Measurements from ENCODE around the gene ATF5.
"Not testable (repeated sequence)": the region's sequence is repeated elsewhere in the genome, so short reads cannot be mapped to it uniquely, and the experiment has no call there.

Gene ATF5

DNA sequence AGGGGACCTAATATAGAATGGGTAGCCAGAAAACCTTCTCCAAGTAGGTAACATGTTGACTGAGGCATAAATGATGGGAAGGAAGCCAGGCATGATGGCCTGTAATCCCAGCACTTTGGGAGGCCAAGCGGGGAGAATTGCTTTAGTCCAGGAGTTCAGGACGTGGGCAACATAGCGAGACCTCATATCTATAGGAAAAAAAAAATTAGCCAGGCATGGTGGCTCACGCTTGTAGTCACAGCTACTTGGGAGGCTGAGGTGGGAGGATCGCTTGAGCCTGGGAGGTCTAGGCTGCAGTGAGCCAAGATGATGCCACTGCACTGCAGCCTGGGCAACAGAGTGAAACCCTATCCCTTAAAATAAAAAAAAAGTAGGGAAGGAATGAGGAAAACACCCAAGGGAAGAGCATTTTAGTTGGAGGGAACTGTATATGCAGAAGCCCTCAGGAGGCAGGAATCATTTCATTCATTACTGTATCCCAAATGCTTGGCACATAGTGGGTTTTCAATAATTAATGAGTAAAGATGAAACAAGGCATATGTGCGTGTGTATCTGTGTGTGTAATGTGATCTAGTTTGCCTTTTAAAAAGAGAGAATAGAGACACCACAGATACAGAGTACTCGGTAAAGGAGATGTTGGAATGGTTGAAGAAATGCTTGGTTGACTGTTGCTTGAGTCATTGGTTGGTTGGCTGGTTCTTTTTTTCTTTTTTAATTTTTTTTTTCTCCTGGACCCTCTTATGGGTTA, 2.5 kb downstream of the ATF5 start:
- H3K4me1 Mint-ChIP-seq = peaks cover 63% of the 10 kb centered on the region
- H3K4me3 Mint-ChIP-seq = peak overlapping the region; percentile 58
- DNase-seq (ENCODE audit: low spot score in 2 of 2) (no peak), ATAC-seq (replicated peaks; ENCODE audit: extremely low read depth, poor library complexity, severe bottlenecking) (no peak)
- H3K27ac Mint-ChIP-seq (ENCODE audit: low read depth) = no peak overlapping the region
- H3K27me3 Mint-ChIP-seq = no peaks in the 10 kb centered on the region
- peaks cover 37% of the 10 kb centered on the region for H3K36me3 Mint-ChIP-seq (ENCODE audit: insufficient read depth)
- no peaks in the 10 kb centered on the region for H3K9me3 Mint-ChIP-seq

DNA sequence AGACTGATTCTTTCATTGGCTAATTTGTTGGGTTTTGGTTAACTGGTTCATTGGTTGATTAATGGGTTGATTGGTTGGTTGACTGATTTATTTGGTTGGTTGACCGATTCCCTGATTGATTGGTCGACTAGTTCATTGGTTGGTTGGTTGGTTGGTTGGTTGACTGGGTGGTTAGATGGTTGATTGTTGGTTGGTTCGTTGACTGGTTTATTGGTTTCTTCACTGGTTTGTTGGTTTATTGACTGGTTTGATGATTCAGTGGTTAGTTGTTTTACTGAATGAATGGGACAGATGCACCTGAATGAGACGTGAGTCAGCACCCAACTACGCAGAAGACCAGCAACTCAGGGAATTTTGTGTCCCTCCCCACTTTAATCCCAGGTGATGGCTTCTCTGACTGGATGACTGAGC, 3.0 kb downstream of the ATF5 start:
- H3K36me3 Mint-ChIP-seq (ENCODE audit: insufficient read depth) = peaks cover 35% of the 10 kb centered on the region
- no peaks in the 10 kb centered on the region for H3K9me3 Mint-ChIP-seq
- no peak for DNase-seq (ENCODE audit: low spot score in 2 of 2)
- H3K4me1 Mint-ChIP-seq = peaks cover 63% of the 10 kb centered on the region
- peak overlapping the region; percentile 58 for H3K4me3 Mint-ChIP-seq
- ATAC-seq (replicated peaks; ENCODE audit: extremely low read depth, poor library complexity, severe bottlenecking) = no peak
- H3K27me3 Mint-ChIP-seq = no peaks in the 10 kb centered on the region
- H3K27ac Mint-ChIP-seq (ENCODE audit: low read depth) = no peak overlapping the region

DNA sequence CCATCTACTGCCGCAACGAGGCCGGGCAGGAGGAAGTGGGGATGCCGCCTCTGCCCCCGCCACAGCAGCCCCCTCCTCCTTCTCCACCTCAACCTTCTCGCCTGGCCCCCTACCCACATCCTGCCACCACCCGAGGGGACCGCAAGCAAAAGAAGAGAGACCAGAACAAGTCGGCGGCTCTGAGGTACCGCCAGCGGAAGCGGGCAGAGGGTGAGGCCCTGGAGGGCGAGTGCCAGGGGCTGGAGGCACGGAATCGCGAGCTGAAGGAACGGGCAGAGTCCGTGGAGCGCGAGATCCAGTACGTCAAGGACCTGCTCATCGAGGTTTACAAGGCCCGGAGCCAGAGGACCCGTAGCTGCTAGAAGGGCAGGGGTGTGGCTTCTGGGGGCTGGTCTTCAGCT, 3.7 kb downstream of the ATF5 start:
- ATAC-seq (replicated peaks; ENCODE audit: extremely low read depth, poor library complexity, severe bottlenecking) = peak; percentile 3
- DNase-seq (ENCODE audit: low spot score in 2 of 2) = peak; percentile 31 to 37
- Mint-ChIP-seq H3K9me3 (no peaks in the 10 kb centered on the region), H3K4me3 (peak overlapping the region; percentile 58), H3K27me3 (no peaks in the 10 kb centered on the region), H3K4me1 (peaks cover 58% of the 10 kb centered on the region), H3K27ac (ENCODE audit: low read depth) (peak overlapping the region; percentile 53), H3K36me3 (ENCODE audit: insufficient read depth) (peaks cover 31% of the 10 kb centered on the region)

DNA sequence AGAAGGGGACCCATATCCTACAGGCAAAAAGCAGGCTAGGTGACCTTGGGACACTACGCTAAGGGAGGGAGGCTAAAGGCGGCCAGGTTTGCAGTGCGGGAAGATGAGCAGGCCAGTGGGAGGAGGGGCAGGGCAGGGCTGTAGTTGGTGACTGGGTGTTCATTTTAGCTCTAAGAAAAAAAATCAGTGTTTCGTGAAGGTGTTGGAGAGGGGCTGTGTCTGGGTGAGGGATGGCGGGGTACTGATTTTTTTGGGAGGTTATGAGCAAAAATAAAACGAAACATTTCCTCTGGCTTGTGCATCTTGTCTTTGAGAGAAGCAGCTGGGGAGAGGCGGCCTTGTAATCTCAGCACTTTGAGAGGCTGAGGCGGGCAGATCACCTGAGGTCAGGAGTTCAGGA, 4.6 kb downstream of the ATF5 start:
- peaks cover 48% of the 10 kb centered on the region for H3K4me1 Mint-ChIP-seq
- H3K36me3 Mint-ChIP-seq (ENCODE audit: insufficient read depth) = peaks cover 22% of the 10 kb centered on the region
- H3K4me3 Mint-ChIP-seq = peak overlapping the region; percentile 58
- no peaks in the 10 kb centered on the region for H3K27me3 Mint-ChIP-seq
- DNase-seq (ENCODE audit: low spot score in 2 of 2) (no peak), ATAC-seq (replicated peaks; ENCODE audit: extremely low read depth, poor library complexity, severe bottlenecking) (no peak)
- H3K27ac Mint-ChIP-seq (ENCODE audit: low read depth) = no peak overlapping the region
- no peaks in the 10 kb centered on the region for H3K9me3 Mint-ChIP-seq

DNA sequence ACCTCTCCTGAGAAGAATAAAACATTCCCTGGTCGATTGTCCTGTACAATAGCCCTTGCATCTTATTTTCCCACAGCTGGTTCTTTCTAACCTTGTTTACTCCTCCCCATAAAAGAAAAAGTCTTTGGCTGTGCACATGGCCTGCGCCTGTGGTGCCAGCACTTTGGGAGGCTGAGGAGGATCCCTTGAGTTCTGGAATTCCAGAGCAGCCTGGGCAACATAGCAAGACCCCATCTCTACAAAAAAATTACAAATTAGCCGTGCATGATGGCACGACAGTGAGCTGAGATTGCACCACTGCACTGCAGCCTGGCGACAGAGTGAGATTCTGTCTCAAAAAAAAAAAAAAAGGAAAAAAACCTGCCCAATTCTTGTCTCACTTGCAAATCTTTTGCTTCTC, 7.5 kb downstream of the ATF5 start:
- H3K27ac Mint-ChIP-seq (ENCODE audit: low read depth) = no peak overlapping the region

DNA sequence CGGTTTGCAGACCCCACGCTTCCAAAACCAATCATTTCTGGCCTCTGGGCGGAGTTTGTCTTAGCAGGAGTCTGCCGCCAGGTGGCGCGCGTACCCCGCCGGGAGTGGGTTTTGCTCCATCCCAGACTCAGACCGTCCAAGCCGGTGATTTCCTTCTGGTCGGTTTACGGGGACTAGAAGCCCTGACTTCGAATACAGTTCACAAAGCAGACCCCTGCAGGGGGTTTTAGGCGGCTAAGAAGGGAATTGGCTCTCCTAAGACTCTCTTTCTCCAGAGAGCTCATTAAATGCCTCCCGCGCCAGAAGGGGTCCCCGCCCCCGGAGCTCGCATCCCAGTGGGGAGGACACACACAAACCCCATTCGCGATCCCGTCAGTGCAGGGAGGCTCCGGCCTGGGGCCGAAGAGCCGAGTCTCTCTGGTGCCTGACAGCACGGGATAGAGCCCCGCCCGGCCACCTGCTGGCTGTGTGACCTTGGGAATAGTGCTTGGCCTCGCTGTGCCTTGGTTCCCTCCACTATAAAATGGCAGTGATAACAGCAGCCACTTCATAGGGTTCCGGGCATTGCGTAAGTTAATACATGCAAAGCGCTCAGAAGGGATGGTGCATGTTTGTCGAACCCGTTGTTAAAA, 8.9 kb downstream of the ATF5 start:
- Mint-ChIP-seq H3K27me3 (peaks cover 24% of the 10 kb centered on the region), H3K4me1 (peaks cover 9% of the 10 kb centered on the region), H3K4me3 (no peak overlapping the region), H3K9me3 (no peaks in the 10 kb centered on the region), H3K27ac (ENCODE audit: low read depth) (no peak overlapping the region), H3K36me3 (ENCODE audit: insufficient read depth) (peaks cover 2% of the 10 kb centered on the region)
- ATAC-seq (replicated peaks; ENCODE audit: extremely low read depth, poor library complexity, severe bottlenecking) = peak; percentile 45
- peak; percentile 53 to 76 for DNase-seq (ENCODE audit: low spot score in 2 of 2)

More for the DNA sequence above, 7.5 kb downstream of the ATF5 start:
- Mint-ChIP-seq H3K9me3 (no peaks in the 10 kb centered on the region), H3K4me3 (no peak overlapping the region), H3K36me3 (ENCODE audit: insufficient read depth) (peaks cover 2% of the 10 kb centered on the region), H3K27me3 (peaks cover 15% of the 10 kb centered on the region), H3K4me1 (peaks cover 21% of the 10 kb centered on the region)
- DNase-seq (ENCODE audit: low spot score in 2 of 2) (no peak), ATAC-seq (replicated peaks; ENCODE audit: extremely low read depth, poor library complexity, severe bottlenecking) (no peak)

DNA sequence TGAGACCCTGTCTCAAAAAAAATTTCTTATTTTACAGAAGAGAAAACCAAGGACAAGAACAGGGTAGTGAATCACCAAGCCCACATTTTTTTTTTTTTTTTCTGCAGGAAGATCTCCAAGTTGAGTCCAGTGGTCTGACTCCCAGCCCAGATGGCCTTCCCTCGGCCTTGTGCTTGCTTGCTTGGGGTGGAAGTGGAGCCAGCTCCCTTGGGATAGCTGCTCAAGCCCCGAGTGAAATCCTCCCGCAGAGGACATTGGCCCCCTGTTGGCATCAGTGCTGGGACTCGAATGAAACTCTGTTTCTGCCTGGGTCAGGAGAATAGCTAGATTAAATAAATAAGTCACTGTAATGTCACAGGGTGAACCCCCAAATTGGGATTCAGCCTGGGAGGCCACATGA, 9.7 kb downstream of the ATF5 start:
- DNase-seq (ENCODE audit: low spot score in 2 of 2) (no peak), ATAC-seq (replicated peaks; ENCODE audit: extremely low read depth, poor library complexity, severe bottlenecking) (no peak)
- Mint-ChIP-seq H3K4me3 (no peak overlapping the region), H3K36me3 (ENCODE audit: insufficient read depth) (peaks cover under 1% of the 10 kb centered on the region), H3K9me3 (no peaks in the 10 kb centered on the region), H3K27ac (ENCODE audit: low read depth) (no peak overlapping the region), H3K27me3 (peaks cover 32% of the 10 kb centered on the region), H3K4me1 (peaks cover 1% of the 10 kb centered on the region)

DNA sequence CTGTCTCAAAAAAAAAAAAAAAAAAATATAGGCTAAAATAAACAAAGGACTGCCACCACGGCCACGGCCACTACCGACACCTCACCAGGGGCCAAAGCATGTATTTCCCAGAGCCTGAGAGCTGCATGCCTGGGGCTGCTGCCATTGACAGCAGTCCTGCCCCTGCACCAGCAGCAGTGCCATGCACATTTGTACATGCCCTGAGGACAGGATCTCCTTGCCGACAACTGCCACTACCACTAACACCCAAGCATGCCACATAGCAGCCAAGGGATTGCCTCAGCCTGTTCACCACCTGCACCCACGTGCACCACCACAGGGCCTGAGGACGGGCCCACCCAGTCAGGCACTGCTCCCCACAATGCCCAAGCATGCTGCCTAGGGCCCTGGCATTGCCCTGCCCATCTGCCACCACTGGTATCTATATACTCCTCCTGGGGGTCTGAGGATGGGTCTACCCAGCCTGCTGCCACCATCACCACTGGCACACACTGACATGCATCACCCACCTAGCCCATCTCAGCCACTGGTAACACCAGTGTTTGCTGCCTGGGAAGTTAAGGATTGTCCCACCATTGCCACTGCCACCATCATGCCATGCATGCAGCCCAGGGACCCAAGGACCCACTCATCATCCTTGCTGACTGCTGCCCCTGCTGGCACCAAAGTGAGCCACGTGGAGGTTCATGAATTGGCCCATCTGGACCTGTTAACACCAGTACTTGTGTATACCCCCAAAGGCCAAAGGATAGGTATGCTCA, 10.9 kb downstream of the ATF5 start:
- H3K4me3 Mint-ChIP-seq = no peak overlapping the region
- no peak for ATAC-seq (replicated peaks; ENCODE audit: extremely low read depth, poor library complexity, severe bottlenecking)
- H3K9me3 Mint-ChIP-seq = no peaks in the 10 kb centered on the region
- H3K27ac Mint-ChIP-seq (ENCODE audit: low read depth) = peak overlapping the region; percentile 29
- no peaks in the 10 kb centered on the region for H3K4me1 Mint-ChIP-seq
- H3K27me3 Mint-ChIP-seq = peaks cover 44% of the 10 kb centered on the region
- no peaks in the 10 kb centered on the region for H3K36me3 Mint-ChIP-seq (ENCODE audit: insufficient read depth)
- no peak for DNase-seq (ENCODE audit: low spot score in 2 of 2)

DNA sequence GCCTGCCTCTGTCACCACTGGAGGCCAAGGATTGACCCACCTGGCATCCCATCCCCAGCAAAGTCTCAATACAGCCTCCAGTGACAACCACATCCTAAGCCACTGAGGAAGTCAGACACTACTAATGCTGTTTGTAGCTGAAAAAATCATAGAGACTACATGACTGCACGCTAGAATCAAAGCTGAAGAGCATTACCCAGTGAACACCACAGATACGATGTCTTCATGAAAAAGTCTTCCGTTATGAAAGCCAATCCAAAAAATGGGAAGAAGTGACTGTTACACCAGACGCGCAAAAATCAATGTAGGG, 11.4 kb downstream of the ATF5 start:
- peaks cover 49% of the 10 kb centered on the region for H3K27me3 Mint-ChIP-seq
- no peak overlapping the region for H3K4me3 Mint-ChIP-seq
- no peak for ATAC-seq (replicated peaks; ENCODE audit: extremely low read depth, poor library complexity, severe bottlenecking)
- no peaks in the 10 kb centered on the region for H3K9me3 Mint-ChIP-seq
- no peaks in the 10 kb centered on the region for H3K36me3 Mint-ChIP-seq (ENCODE audit: insufficient read depth)
- H3K27ac Mint-ChIP-seq (ENCODE audit: low read depth) = peak overlapping the region; percentile 29
- DNase-seq (ENCODE audit: low spot score in 2 of 2) = no peak
- no peaks in the 10 kb centered on the region for H3K4me1 Mint-ChIP-seq

DNA sequence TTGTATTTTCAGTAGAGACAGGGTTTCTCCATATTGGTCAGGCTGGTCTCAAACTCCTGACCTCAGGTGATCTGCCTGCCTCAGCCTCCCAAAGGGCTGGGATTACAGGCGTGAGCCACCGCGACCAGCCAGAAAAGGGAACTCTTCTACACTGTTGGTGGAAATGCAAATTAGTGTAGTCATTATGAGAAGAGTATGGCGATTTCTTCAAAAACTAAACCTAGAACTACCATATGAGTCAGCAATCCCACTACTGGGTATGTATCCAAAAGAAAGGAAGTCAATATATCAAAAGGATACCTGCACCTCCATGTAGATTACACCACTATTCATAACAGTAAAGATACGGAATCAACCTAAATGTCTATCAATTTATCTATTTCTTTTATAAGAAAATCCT, 15.6 kb downstream of the ATF5 start:
- not testable (repeated sequence) for H3K9me3 Mint-ChIP-seq; DNase-seq (ENCODE audit: low spot score in 2 of 2); H3K4me1 Mint-ChIP-seq; H3K4me3 Mint-ChIP-seq; H3K36me3 Mint-ChIP-seq (ENCODE audit: insufficient read depth); H3K27ac Mint-ChIP-seq (ENCODE audit: low read depth); ATAC-seq (replicated peaks; ENCODE audit: extremely low read depth, poor library complexity, severe bottlenecking)
- H3K27me3 Mint-ChIP-seq = peaks cover 67% of the 10 kb centered on the region

DNA sequence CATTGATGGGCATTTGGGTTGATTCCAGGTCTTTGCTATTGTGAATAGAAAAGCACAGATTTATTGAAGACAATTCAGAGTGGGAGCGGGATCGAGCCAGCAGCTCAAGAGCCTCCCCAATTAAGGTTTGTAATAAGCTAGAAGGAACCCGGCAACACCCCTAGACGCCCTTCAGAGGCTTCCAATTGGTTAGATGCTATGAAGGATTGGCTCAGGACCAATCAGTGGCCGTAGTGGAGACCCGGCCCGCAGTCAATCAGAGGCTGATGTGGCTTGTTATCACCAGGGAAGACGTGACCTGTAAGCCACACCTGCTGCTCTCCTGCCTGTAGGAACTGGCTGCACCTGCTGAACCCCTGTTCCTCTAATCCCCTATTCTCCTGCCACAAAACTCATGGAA, 17.4 kb downstream of the ATF5 start:
- ATAC-seq (replicated peaks; ENCODE audit: extremely low read depth, poor library complexity, severe bottlenecking) = no peak
- no peak for DNase-seq (ENCODE audit: low spot score in 2 of 2)

DNA sequence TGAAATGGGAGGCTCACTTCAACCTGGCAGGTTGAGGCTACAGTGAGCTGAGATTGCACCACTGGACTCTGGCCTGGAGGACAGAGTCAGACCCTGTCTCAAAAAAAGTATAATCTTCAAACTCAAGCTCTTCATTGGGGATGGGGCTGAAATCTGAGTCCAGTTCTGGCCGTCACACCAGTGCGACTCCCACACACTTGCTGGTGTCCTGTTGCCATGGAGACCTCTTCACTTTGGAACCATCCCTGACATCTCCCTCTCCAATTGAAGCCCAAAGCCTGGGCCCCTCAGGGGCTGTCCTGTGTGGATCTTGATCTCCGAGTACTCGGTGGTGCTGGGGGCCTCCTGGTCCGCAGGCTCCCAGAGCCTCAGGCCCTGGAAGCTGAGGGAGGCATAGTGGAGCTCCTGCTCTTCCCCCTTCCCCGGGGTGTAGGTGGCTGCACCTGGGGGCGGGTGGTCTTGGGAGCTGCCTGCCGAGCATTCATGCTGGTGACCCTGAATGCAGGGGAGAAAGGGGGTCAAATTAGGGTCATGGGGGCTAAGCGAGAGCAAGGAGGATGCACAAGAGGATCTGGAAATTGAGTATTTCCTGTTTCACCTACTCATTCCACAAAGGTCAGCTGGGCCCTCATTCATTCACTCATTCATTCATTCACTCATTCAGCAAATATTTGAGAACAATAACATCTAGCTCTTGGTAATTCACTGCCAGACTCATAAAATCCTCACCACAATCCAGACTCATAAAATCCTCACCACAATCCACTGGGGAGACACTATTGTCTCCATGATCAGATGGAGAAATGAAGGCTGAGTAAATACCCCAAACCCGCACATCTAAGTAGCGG, 21.0 kb downstream of the ATF5 start:
- Mint-ChIP-seq H3K36me3 (ENCODE audit: insufficient read depth) (no peaks in the 10 kb centered on the region), H3K4me3 (no peak overlapping the region), H3K27ac (ENCODE audit: low read depth) (no peak overlapping the region), H3K9me3 (no peaks in the 10 kb centered on the region), H3K27me3 (peaks cover 72% of the 10 kb centered on the region), H3K4me1 (no peaks in the 10 kb centered on the region)
- no peak for ATAC-seq (replicated peaks; ENCODE audit: extremely low read depth, poor library complexity, severe bottlenecking)
- no peak for DNase-seq (ENCODE audit: low spot score in 2 of 2)

More for the DNA sequence above, 17.4 kb downstream of the ATF5 start:
- Mint-ChIP-seq H3K9me3 (no peaks in the 10 kb centered on the region), H3K27ac (ENCODE audit: low read depth) (no peak overlapping the region), H3K36me3 (ENCODE audit: insufficient read depth) (no peaks in the 10 kb centered on the region), H3K4me1 (no peaks in the 10 kb centered on the region), H3K27me3 (peaks cover 71% of the 10 kb centered on the region), H3K4me3 (no peak overlapping the region)

Data from central memory CD8-positive, alpha-beta T cell (primary cell).